ENCODE measurements around the gene TCEANC2.
"Not testable (repeated sequence)": the region's sequence is repeated elsewhere in the genome, so short reads cannot be mapped to it uniquely, and the experiment has no call there.

The TCEANC2 gene

GRCh38 chr1:54081306-54082270 is 28.2 kb downstream of the TCEANC2 start:
- H3K4me3 ChIP-seq (ENCODE audit: low read length), result no peak overlapping the region
- H3K36me3 ChIP-seq (ENCODE audit: insufficient read depth, low read length), result no peaks in the 10 kb centered on the region
- no peaks in the 10 kb centered on the region for H3K4me1 ChIP-seq (ENCODE audit: insufficient read depth, low read length)
- H3K9me3 ChIP-seq (ENCODE audit: low read length), result no peaks in the 10 kb centered on the region
- no peak overlapping the region for H2AFZ ChIP-seq (ENCODE audit: low read depth, low read length)
- no peaks in the 10 kb centered on the region for H3K27me3 ChIP-seq (ENCODE audit: insufficient read depth, low read length)

DNA sequence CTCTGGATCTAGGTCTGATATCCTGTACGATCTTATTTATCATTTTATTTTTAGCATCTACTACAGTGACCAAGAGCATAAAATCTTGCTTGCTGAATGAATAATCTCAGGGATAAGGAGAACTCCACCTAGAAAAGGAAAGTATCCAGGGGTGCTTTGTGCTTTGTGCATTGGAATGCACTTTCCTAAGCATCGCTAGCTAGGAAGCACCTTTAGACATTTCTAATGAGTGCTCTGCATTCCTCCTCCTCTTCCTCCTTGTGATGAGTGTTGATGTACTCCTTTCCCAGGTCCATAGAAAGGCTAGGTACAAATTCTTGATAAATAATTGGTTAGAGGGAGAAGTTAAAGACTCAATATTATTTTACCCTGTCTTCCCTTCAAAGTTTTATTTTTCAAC is 31.4 kb downstream of the TCEANC2 start:
- Histone ChIP-seq H3K9me3 (ENCODE audit: low read length) (no peaks in the 10 kb centered on the region), H3K27me3 (ENCODE audit: insufficient read depth, low read length) (no peaks in the 10 kb centered on the region), H3K4me3 (ENCODE audit: low read length) (no peak overlapping the region), H3K4me1 (ENCODE audit: insufficient read depth, low read length) (no peaks in the 10 kb centered on the region), H3K36me3 (ENCODE audit: insufficient read depth, low read length) (no peaks in the 10 kb centered on the region), H2AFZ (ENCODE audit: low read depth, low read length) (no peak overlapping the region)

GRCh38 chr1:54086754-54087153 is 33.3 kb downstream of the TCEANC2 start:
- Histone ChIP-seq H3K36me3 (ENCODE audit: insufficient read depth, low read length) (no peaks in the 10 kb centered on the region), H3K4me1 (ENCODE audit: insufficient read depth, low read length) (no peaks in the 10 kb centered on the region), H3K9me3 (ENCODE audit: low read length) (no peaks in the 10 kb centered on the region), H3K4me3 (ENCODE audit: low read length) (no peak overlapping the region), H2AFZ (ENCODE audit: low read depth, low read length) (no peak overlapping the region), H3K27me3 (ENCODE audit: insufficient read depth, low read length) (no peaks in the 10 kb centered on the region)

- Histone ChIP-seq H3K4me3 (ENCODE audit: low read length) (no peak overlapping the region), H3K9me3 (ENCODE audit: low read length) (no peaks in the 10 kb centered on the region), H2AFZ (ENCODE audit: low read depth, low read length) (no peak overlapping the region), H3K4me1 (ENCODE audit: insufficient read depth, low read length) (no peaks in the 10 kb centered on the region), H3K36me3 (ENCODE audit: insufficient read depth, low read length) (no peaks in the 10 kb centered on the region), H3K27me3 (ENCODE audit: insufficient read depth, low read length) (no peaks in the 10 kb centered on the region)
Observed at GRCh38 chr1:54088385-54088784, 35.0 kb downstream of the TCEANC2 start.

- Histone ChIP-seq H2AFZ (ENCODE audit: low read depth, low read length) (no peak overlapping the region), H3K36me3 (ENCODE audit: insufficient read depth, low read length) (no peaks in the 10 kb centered on the region), H3K4me3 (ENCODE audit: low read length) (no peak overlapping the region), H3K4me1 (ENCODE audit: insufficient read depth, low read length) (no peaks in the 10 kb centered on the region), H3K9me3 (ENCODE audit: low read length) (no peaks in the 10 kb centered on the region), H3K27me3 (ENCODE audit: insufficient read depth, low read length) (no peaks in the 10 kb centered on the region)
Observed at GRCh38 chr1:54091666-54092065, 38.3 kb downstream of the TCEANC2 start.

DNA sequence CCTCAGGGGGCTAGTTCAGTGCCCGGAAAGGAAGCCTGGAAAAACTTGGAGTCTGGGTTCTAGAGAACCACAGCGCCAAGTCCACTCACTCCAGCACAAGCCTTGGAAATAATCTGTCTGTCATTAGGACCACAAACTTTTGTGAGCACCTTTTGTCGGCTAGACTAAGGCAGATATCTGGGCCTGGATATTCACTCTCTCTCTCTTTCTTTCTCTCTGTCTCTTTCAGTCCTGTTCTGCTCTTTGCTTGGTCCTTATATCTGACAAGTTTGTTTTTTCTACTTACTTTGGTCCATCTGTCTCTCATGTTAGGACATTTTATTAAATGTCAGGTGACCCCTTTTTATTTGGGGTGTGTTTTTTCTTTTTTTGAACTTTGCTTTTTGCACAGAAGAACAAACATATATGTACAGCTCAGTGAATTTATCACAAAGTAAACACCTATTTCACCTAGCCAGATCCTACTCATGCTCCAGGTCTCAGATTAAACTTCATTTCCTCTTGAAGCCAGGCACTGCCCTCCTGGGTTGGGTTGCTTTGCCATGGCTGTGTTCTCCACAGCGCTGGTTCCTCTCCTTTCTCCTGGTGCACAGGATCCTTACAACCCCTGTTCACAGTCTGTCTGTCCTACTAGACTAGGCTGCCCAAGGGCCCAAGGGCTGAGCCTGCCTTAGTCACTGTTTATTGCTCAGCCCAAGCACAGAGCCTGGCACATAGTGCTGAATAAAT is 40.8 kb downstream of the TCEANC2 start:
- Histone ChIP-seq H3K9me3 (ENCODE audit: low read length) (no peaks in the 10 kb centered on the region), H3K4me3 (ENCODE audit: low read length) (no peak overlapping the region), H3K27me3 (ENCODE audit: insufficient read depth, low read length) (no peaks in the 10 kb centered on the region), H3K36me3 (ENCODE audit: insufficient read depth, low read length) (no peaks in the 10 kb centered on the region), H2AFZ (ENCODE audit: low read depth, low read length) (no peak overlapping the region), H3K4me1 (ENCODE audit: insufficient read depth, low read length) (no peaks in the 10 kb centered on the region)

DNA sequence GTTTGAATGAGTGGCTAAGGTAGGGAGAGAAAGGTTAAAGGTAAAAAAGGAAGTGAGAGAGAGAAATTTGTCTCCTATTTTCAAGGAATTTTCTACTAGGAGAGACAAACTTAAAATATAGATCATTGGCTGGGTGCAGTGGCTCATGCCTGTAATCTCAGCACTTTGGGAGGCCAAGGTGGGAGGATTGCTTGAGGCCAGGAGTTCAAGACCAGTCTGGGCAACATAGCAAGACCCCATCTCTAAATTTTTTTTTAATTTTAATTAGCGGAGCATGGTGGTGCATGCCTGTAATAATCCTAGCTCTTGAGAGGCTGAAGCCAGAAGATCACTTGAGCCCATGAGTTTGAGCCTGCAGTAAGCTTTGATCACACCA is 41.3 kb downstream of the TCEANC2 start:
- not testable (repeated sequence) for H3K9me3 ChIP-seq (ENCODE audit: low read length)

GRCh38 chr1:54095546-54096226 is 42.3 kb downstream of the TCEANC2 start:
- no peaks in the 10 kb centered on the region for H3K27me3 ChIP-seq (ENCODE audit: insufficient read depth, low read length)
- H2AFZ ChIP-seq (ENCODE audit: low read depth, low read length), result no peak overlapping the region
- no peaks in the 10 kb centered on the region for H3K9me3 ChIP-seq (ENCODE audit: low read length)
- no peak overlapping the region for H3K4me3 ChIP-seq (ENCODE audit: low read length)
- no peaks in the 10 kb centered on the region for H3K4me1 ChIP-seq (ENCODE audit: insufficient read depth, low read length)
- H3K36me3 ChIP-seq (ENCODE audit: insufficient read depth, low read length), result no peaks in the 10 kb centered on the region

More for the DNA sequence above, 41.3 kb downstream of the TCEANC2 start:
- not testable (repeated sequence) for H3K4me3 ChIP-seq (ENCODE audit: low read length); H3K36me3 ChIP-seq (ENCODE audit: insufficient read depth, low read length); H3K4me1 ChIP-seq (ENCODE audit: insufficient read depth, low read length); H2AFZ ChIP-seq (ENCODE audit: low read depth, low read length); H3K27me3 ChIP-seq (ENCODE audit: insufficient read depth, low read length)

GRCh38 chr1:54096227-54096876 is 42.9 kb downstream of the TCEANC2 start:
- Histone ChIP-seq H3K27me3 (ENCODE audit: insufficient read depth, low read length) (no peaks in the 10 kb centered on the region), H3K9me3 (ENCODE audit: low read length) (no peaks in the 10 kb centered on the region), H3K4me3 (ENCODE audit: low read length) (no peak overlapping the region), H3K36me3 (ENCODE audit: insufficient read depth, low read length) (no peaks in the 10 kb centered on the region), H3K4me1 (ENCODE audit: insufficient read depth, low read length) (no peaks in the 10 kb centered on the region), H2AFZ (ENCODE audit: low read depth, low read length) (no peak overlapping the region)

GRCh38 chr1:54096877-54097240 is 43.5 kb downstream of the TCEANC2 start:
- Histone ChIP-seq H3K4me1 (ENCODE audit: insufficient read depth, low read length) (no peaks in the 10 kb centered on the region), H3K9me3 (ENCODE audit: low read length) (no peaks in the 10 kb centered on the region), H3K27me3 (ENCODE audit: insufficient read depth, low read length) (no peaks in the 10 kb centered on the region), H2AFZ (ENCODE audit: low read depth, low read length) (no peak overlapping the region), H3K4me3 (ENCODE audit: low read length) (no peak overlapping the region), H3K36me3 (ENCODE audit: insufficient read depth, low read length) (no peaks in the 10 kb centered on the region)

DNA sequence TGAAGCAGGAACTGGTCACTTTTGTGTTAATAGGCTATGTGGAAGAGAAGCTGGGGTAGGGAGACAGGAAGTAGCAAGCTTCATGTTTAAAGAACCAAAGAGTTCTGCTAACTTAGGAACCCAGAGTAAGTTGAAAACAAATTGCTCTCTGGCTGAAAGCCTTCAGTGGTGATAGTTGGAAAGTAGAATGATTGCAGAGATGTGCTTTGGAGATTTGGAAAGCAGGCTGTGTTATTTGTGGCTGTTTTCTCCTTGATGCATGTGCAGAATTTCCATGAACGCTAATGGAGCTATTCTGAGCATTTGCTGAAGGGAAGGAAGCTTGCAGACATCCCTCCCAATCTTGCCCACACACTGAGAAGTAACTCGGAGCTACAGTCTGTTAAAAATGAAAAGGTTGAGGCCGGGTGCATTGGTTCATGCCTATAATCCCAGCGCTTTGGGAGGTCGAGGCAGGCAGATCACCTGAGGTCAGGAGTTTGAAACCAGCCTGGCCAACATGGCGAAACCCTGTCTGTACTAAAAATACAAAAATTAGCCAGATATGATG is 45.7 kb downstream of the TCEANC2 start:
- Histone ChIP-seq H3K27me3 (ENCODE audit: insufficient read depth, low read length) (no peaks in the 10 kb centered on the region), H3K36me3 (ENCODE audit: insufficient read depth, low read length) (no peaks in the 10 kb centered on the region), H3K4me1 (ENCODE audit: insufficient read depth, low read length) (no peaks in the 10 kb centered on the region), H3K4me3 (ENCODE audit: low read length) (no peak overlapping the region), H2AFZ (ENCODE audit: low read depth, low read length) (no peak overlapping the region), H3K9me3 (ENCODE audit: low read length) (no peaks in the 10 kb centered on the region)

GRCh38 chr1:54100500-54100899 is 47.1 kb downstream of the TCEANC2 start:
- H2AFZ ChIP-seq (ENCODE audit: low read depth, low read length), result no peak overlapping the region
- no peaks in the 10 kb centered on the region for H3K27me3 ChIP-seq (ENCODE audit: insufficient read depth, low read length)
- H3K4me3 ChIP-seq (ENCODE audit: low read length), result no peak overlapping the region
- H3K9me3 ChIP-seq (ENCODE audit: low read length), result no peaks in the 10 kb centered on the region
- H3K36me3 ChIP-seq (ENCODE audit: insufficient read depth, low read length), result no peaks in the 10 kb centered on the region
- H3K4me1 ChIP-seq (ENCODE audit: insufficient read depth, low read length), result no peaks in the 10 kb centered on the region

All from neuron (in vitro differentiated cells).